Suprapubic skin (tissue), 4 donors: ENCODE measurements around the gene OSTM1. TPM values are rescaled to one million over a fixed set of nuclear protein-coding genes. Genes with fewer than 3 reads are reported as not detected.
"Not testable (repeated sequence)": the region's sequence is repeated elsewhere in the genome, so short reads cannot be mapped to it uniquely, and the experiment has no call there.

Experiments
- DNase-seq, 2 donors: peaks; one replicate each; pipeline ENCODE4 v3.0.0-alpha.2; 2019; ENCODE audit warnings: low spot score in 2 of 2
- H3K27ac ChIP-seq: fragments of 200-600 bp; sonication (generic); one replicate; pipeline ENCODE4 v1.5.1; 2019
- H3K27me3 ChIP-seq: fragments of 200-600 bp; sonication (generic); one replicate; pipeline ENCODE4 v1.5.1; 2019
- H3K36me3 ChIP-seq: fragments of 200-600 bp; sonication (generic); one replicate; pipeline ENCODE4 v1.5.1; 2019
- H3K4me1 ChIP-seq: fragments of 200-600 bp; sonication (generic); one replicate; pipeline ENCODE4 v1.5.1; 2019
- H3K4me3 ChIP-seq: fragments of 200-600 bp; sonication (generic); one replicate; pipeline ENCODE4 v1.5.1; 2019; ENCODE audit warnings: mild to moderate bottlenecking
- H3K9me3 ChIP-seq: fragments of 200-600 bp; sonication (generic); one replicate; pipeline ENCODE4 v1.5.1; 2019
- CTCF ChIP-seq, 2 donors: fragments of 200-600 bp in 1 of 2; fragments of 450-650 bp in 1 of 2; sonication (generic) in 1 of 2; IDR thresholded peaks; one replicate each; pipeline ENCODE4 v1.5.1; 2016 to 2019; ENCODE audit warnings: antibody characterized with exemption in 2 of 2, mild to moderate bottlenecking in 1 of 2, moderate library complexity in 1 of 2
- EP300 ChIP-seq: sonication (generic); formaldehyde crosslinking; IDR thresholded peaks from one replicate; pipeline ENCODE4 v1.6.1; 2017; ENCODE audit warnings: antibody characterized with exemption
- POLR2A ChIP-seq, 2 donors: fragments of 450-650 bp; IDR thresholded peaks; one replicate each; pipeline ENCODE4 v1.6.1; 2017; ENCODE audit warnings: antibody characterized with exemption in 2 of 2, mild to moderate bottlenecking in 2 of 2, moderate library complexity in 2 of 2
- POLR2AphosphoS5 ChIP-seq, 3 donors: sonication (generic); formaldehyde crosslinking; IDR thresholded peaks; one replicate each; pipeline ENCODE4 v1.6.1; 2017; ENCODE audit warnings: antibody characterized with exemption in 3 of 3
- WGBS: methylation state at CpG from one replicate; pipeline ENCODE4 v1.1.5; 2018; 5-methylcytosine and 5-hydroxymethylcytosine counted together
- total RNA-seq, 4 donors: library from RNA; depleted of rRNA; stranded (reverse); fragments of >200 nt; gene quantifications; one replicate each; pipeline ENCODE4 v1.1.0, GENCODE V29; 2016

Gene OSTM1
- total RNA-seq, 4 donors from 2014 or later, result 26.9 to 44.5 (median 38.2) TPM

- TF ChIP-seq POLR2A (IDR thresholded peaks at IDR 0.05) (no peak), POLR2AphosphoS5 (IDR thresholded peaks at IDR 0.05) (no peak), CTCF (IDR thresholded peaks at IDR 0.05) (no peak), EP300 (no peak)
- H3K4me3 ChIP-seq, result no peak overlapping the region
- peaks cover 5% of the 10 kb centered on the region for H3K9me3 ChIP-seq
- H3K4me1 ChIP-seq, result no peaks in the 10 kb centered on the region
- DNase-seq, result no peak
- no peak overlapping the region for H3K27ac ChIP-seq
- no peaks in the 10 kb centered on the region for H3K27me3 ChIP-seq
- 73% methylated on average over 6 of the region's 6 CpGs for WGBS
- no peaks in the 10 kb centered on the region for H3K36me3 ChIP-seq
These were observed 60.6 kb downstream of the OSTM1 start for GRCh38 chr6:108013787-108014439.

- H3K36me3 ChIP-seq, result no peaks in the 10 kb centered on the region
- TF ChIP-seq CTCF (IDR thresholded peaks at IDR 0.05) (no peak), POLR2AphosphoS5 (IDR thresholded peaks at IDR 0.05) (no peak)
- no peak overlapping the region for H3K4me3 ChIP-seq
- no peaks in the 10 kb centered on the region for H3K27me3 ChIP-seq
- DNase-seq, result no peak
- no peak overlapping the region for H3K27ac ChIP-seq
- H3K4me1 ChIP-seq, result no peaks in the 10 kb centered on the region
- H3K9me3 ChIP-seq, result peaks cover 8% of the 10 kb centered on the region
These were observed 64.6 kb downstream of the OSTM1 start for GRCh38 chr6:108009894-108010293.

- H3K27ac ChIP-seq, H3K27me3 ChIP-seq, H3K4me3 ChIP-seq, H3K4me1 ChIP-seq, DNase-seq, H3K9me3 ChIP-seq, H3K36me3 ChIP-seq: not testable (repeated sequence)
- WGBS, result 97% methylated on average over 1 of the region's 1 CpG
These were observed 65.3 kb downstream of the OSTM1 start for GRCh38 chr6:108009258-108009657.

GRCh38 chr6:108008363-108008762 lies 66.2 kb downstream of the OSTM1 start:
- 89% methylated on average over 1 of the region's 1 CpG for WGBS
- TF ChIP-seq POLR2A (IDR thresholded peaks at IDR 0.05) (no peak), CTCF (IDR thresholded peaks at IDR 0.05) (no peak), POLR2AphosphoS5 (IDR thresholded peaks at IDR 0.05) (no peak), EP300 (no peak)
- no peak for DNase-seq

GRCh38 chr6:108005961-108006360 lies 68.6 kb downstream of the OSTM1 start:
- 75% methylated on average over 3 of the region's 3 CpGs for WGBS
- Histone ChIP-seq H3K4me1 (peaks cover 12% of the 10 kb centered on the region), H3K27ac (no peak overlapping the region), H3K36me3 (no peaks in the 10 kb centered on the region), H3K27me3 (no peaks in the 10 kb centered on the region), H3K4me3 (no peak overlapping the region), H3K9me3 (peaks cover 8% of the 10 kb centered on the region)
- no peak for TF ChIP-seq EP300
- no peak for TF ChIP-seq POLR2A (IDR thresholded peaks at IDR 0.05)
- no peak for TF ChIP-seq CTCF (IDR thresholded peaks at IDR 0.05)
- no peak for TF ChIP-seq POLR2AphosphoS5 (IDR thresholded peaks at IDR 0.05)
- DNase-seq, result no peak

More at GRCh38 chr6:108008363-108008762, 66.2 kb downstream of the OSTM1 start:
- H3K27me3 ChIP-seq, result no peaks in the 10 kb centered on the region
- H3K27ac ChIP-seq, result no peak overlapping the region
- no peaks in the 10 kb centered on the region for H3K4me1 ChIP-seq
- H3K4me3 ChIP-seq, result no peak overlapping the region
- no peaks in the 10 kb centered on the region for H3K36me3 ChIP-seq
- peaks cover 8% of the 10 kb centered on the region for H3K9me3 ChIP-seq

GRCh38 chr6:108004861-108005260 lies 69.7 kb downstream of the OSTM1 start:
- 97% methylated on average over 15 of the region's 15 CpGs for WGBS

More at GRCh38 chr6:108004861-108005260, 69.7 kb downstream of the OSTM1 start:
- Histone ChIP-seq H3K27me3 (no peaks in the 10 kb centered on the region), H3K27ac (no peak overlapping the region), H3K4me1 (peaks cover 12% of the 10 kb centered on the region), H3K9me3 (peaks cover 5% of the 10 kb centered on the region), H3K4me3 (no peak overlapping the region), H3K36me3 (no peaks in the 10 kb centered on the region)
- TF ChIP-seq CTCF (IDR thresholded peaks at IDR 0.05), result no peak
- DNase-seq, result no peak
